Trophoblast cell (in vitro differentiated cells and primary cell): ENCODE data around the gene ARHGAP10.
A peak's percentile ranks its signal among the peaks of the same experiment; 100 is the strongest.

Experiments used
- DNase-seq, 2 donors: peaks; one replicate each; pipeline ENCODE4 v3.0.0-alpha.2; 2016
- H2AFZ ChIP-seq: 2 replicates; pipeline ENCODE4 v1.6.1; 2013; ENCODE audit warnings: low read length, moderate library complexity, mild to moderate bottlenecking; ENCODE audit not compliant: insufficient read depth, poor library complexity
- H2AK5ac ChIP-seq: 2 replicates; pipeline ENCODE4 v1.6.1; 2013; ENCODE audit warnings: mild to moderate bottlenecking, low read length
- H2BK120ac ChIP-seq: 2 replicates; pipeline ENCODE4 v1.6.1; 2013; ENCODE audit warnings: low read length, mild to moderate bottlenecking, moderate library complexity; ENCODE audit not compliant: insufficient read depth, poor library complexity
- H2BK12ac ChIP-seq: 2 replicates; pipeline ENCODE4 v1.6.1; 2013; ENCODE audit warnings: mild to moderate bottlenecking, low read length, moderate library complexity
- H2BK5ac ChIP-seq: 2 replicates; pipeline ENCODE4 v1.6.1; 2013; ENCODE audit warnings: low read length, low read depth, moderate library complexity, mild to moderate bottlenecking; ENCODE audit not compliant: poor library complexity
- H3K14ac ChIP-seq: 2 replicates; pipeline ENCODE4 v1.6.1; 2013; ENCODE audit warnings: mild to moderate bottlenecking, low read length
- H3K18ac ChIP-seq: 2 replicates; pipeline ENCODE4 v1.6.1; 2013; ENCODE audit warnings: mild to moderate bottlenecking, low read length
- H3K23ac ChIP-seq: 2 replicates; pipeline ENCODE4 v1.6.1; 2013; ENCODE audit warnings: low read length
- H3K27ac ChIP-seq: 2 replicates; pipeline ENCODE4 v1.5.1; 2013; ENCODE audit warnings: low read depth, mild to moderate bottlenecking, inconsistent platforms, low read length, moderate library complexity
- H3K27me3 ChIP-seq: 2 replicates; pipeline ENCODE4 v1.6.1; 2013; ENCODE audit warnings: inconsistent platforms, mild to moderate bottlenecking, low read length, moderate library complexity; ENCODE audit not compliant: insufficient read depth
- H3K36me3 ChIP-seq, 2 experiments: 1 replicate in 1 of 2; 2 replicates in 1 of 2; pipeline ENCODE4 v1.6.1; 2013; ENCODE audit warnings: low read length in 2 of 2, mild to moderate bottlenecking in 2 of 2, moderate library complexity in 1 of 2; ENCODE audit not compliant: insufficient read depth in 2 of 2, control insufficient read depth in 1 of 2
- H3K4ac ChIP-seq: 2 replicates; pipeline ENCODE4 v1.6.1; 2013; ENCODE audit warnings: low read depth, mild to moderate bottlenecking, low read length, moderate library complexity
- H3K4me1 ChIP-seq, 2 experiments: 1 replicate in 1 of 2; 2 replicates in 1 of 2; pipeline ENCODE4 v1.6.1; 2013; ENCODE audit warnings: low read length in 2 of 2, mild to moderate bottlenecking in 2 of 2, moderate library complexity in 1 of 2; ENCODE audit not compliant: insufficient read depth in 2 of 2, control insufficient read depth in 1 of 2
- H3K4me2 ChIP-seq: 2 replicates; pipeline ENCODE4 v1.6.1; 2013; ENCODE audit warnings: inconsistent platforms, mild to moderate bottlenecking, low read length, moderate library complexity
- H3K4me3 ChIP-seq: 2 replicates; pipeline ENCODE4 v1.5.1; 2013; ENCODE audit warnings: mild to moderate bottlenecking, low read depth, low read length, inconsistent platforms
- H3K79me1 ChIP-seq: one replicate; pipeline ENCODE4 v1.6.1; 2013; ENCODE audit warnings: low read length
- H3K79me2 ChIP-seq: 2 replicates; pipeline ENCODE4 v1.6.1; 2013; ENCODE audit warnings: low read length, mild to moderate bottlenecking; ENCODE audit not compliant: control insufficient read depth, insufficient read depth, poor library complexity
- H3K9ac ChIP-seq: 2 replicates; pipeline ENCODE4 v1.6.1; 2013; ENCODE audit warnings: mild to moderate bottlenecking, low read length
- H3K9me3 ChIP-seq: 2 replicates; pipeline ENCODE4 v1.6.1; 2013; ENCODE audit warnings: low read depth, mild to moderate bottlenecking, control low read depth, inconsistent platforms, low read length; ENCODE audit not compliant: insufficient read depth
- H4K12ac ChIP-seq: 2 replicates; pipeline ENCODE4 v1.6.1; 2013; ENCODE audit warnings: low read depth, mild to moderate bottlenecking, low read length, moderate library complexity
- H4K8ac ChIP-seq: 2 replicates; pipeline ENCODE4 v1.6.1; 2013; ENCODE audit warnings: low read depth, mild to moderate bottlenecking, low read length, moderate library complexity
- H4K91ac ChIP-seq: one replicate; pipeline ENCODE4 v1.6.1; 2013; ENCODE audit warnings: low read depth, mild to moderate bottlenecking, low read length, moderate library complexity
- WGBS: extraction: QIAGEN DNeasy Blood & Tissue Kit; methylation state at CpG from one replicate; pipeline ENCODE4 v1.1.7; 2013; ENCODE audit warnings: missing lambda C conversion rate; ENCODE audit not compliant: insufficient read length, insufficient coverage; ENCODE audit errors: extremely low coverage; 5-methylcytosine and 5-hydroxymethylcytosine counted together

The ARHGAP10 gene

GRCh38 chr4:147749811-147750321 is 18.0 kb downstream of the ARHGAP10 start:
- no peaks in the 10 kb centered on the region for H3K27me3 ChIP-seq
- no peak overlapping the region for H3K14ac ChIP-seq
- DNase-seq = no peak
- no peak overlapping the region for H3K4me3 ChIP-seq
- no CpG with 5 or more reads among the region's 3 CpGs for WGBS
- H3K9ac ChIP-seq = no peak overlapping the region
- peak overlapping the region; percentile 47 for H3K4ac ChIP-seq
- H3K4me2 ChIP-seq = no peak overlapping the region
- no peak overlapping the region for H2AFZ ChIP-seq
- no peaks in the 10 kb centered on the region for H3K9me3 ChIP-seq
- H2BK120ac ChIP-seq = no peak overlapping the region
- peaks cover 6% of the 10 kb centered on the region for H3K79me2 ChIP-seq
- no peaks in the 10 kb centered on the region for H3K79me1 ChIP-seq
- no peak overlapping the region for H4K12ac ChIP-seq
- H2AK5ac ChIP-seq = no peak overlapping the region
- peaks cover 0 to 8% of the 10 kb centered on the region in 2 experiments for H3K4me1 ChIP-seq
- no peak overlapping the region for H3K18ac ChIP-seq
- no peak overlapping the region for H2BK12ac ChIP-seq
- H2BK5ac ChIP-seq = no peak overlapping the region
- H3K27ac ChIP-seq = no peak overlapping the region
- no peak overlapping the region for H4K8ac ChIP-seq
- H3K36me3 ChIP-seq = peaks cover 2 to 4% of the 10 kb centered on the region in 2 experiments
- no peak overlapping the region for H4K91ac ChIP-seq
- H3K23ac ChIP-seq = no peak overlapping the region

GRCh38 chr4:147753047-147753446 is 21.2 kb downstream of the ARHGAP10 start:
- Histone ChIP-seq H3K27me3 (no peaks in the 10 kb centered on the region), H3K9me3 (no peaks in the 10 kb centered on the region), H3K14ac (no peak overlapping the region), H2BK5ac (no peak overlapping the region), H4K8ac (no peak overlapping the region), H3K4me1 (peaks cover 0 to 14% of the 10 kb centered on the region in 2 experiments), H2AK5ac (no peak overlapping the region), H4K91ac (no peak overlapping the region), H2BK120ac (no peak overlapping the region), H3K9ac (no peak overlapping the region), H3K4ac (no peak overlapping the region), H3K36me3 (peaks cover 1 to 6% of the 10 kb centered on the region in 2 experiments), H4K12ac (no peak overlapping the region), H3K4me3 (no peak overlapping the region), H3K23ac (no peak overlapping the region), H3K4me2 (no peak overlapping the region), H3K79me1 (no peaks in the 10 kb centered on the region), H3K27ac (no peak overlapping the region), H3K18ac (no peak overlapping the region), H2AFZ (no peak overlapping the region), H3K79me2 (peaks cover 12% of the 10 kb centered on the region), H2BK12ac (no peak overlapping the region)
- WGBS = no CpG with 5 or more reads among the region's 4 CpGs
- DNase-seq = peak; percentile 33 to 63

- no peak overlapping the region for H3K27ac ChIP-seq
- no peak overlapping the region for H3K23ac ChIP-seq
- no peaks in the 10 kb centered on the region for H3K9me3 ChIP-seq
- H4K91ac ChIP-seq = no peak overlapping the region
- DNase-seq = peak in 1 of 2 donors; percentile 26
- H3K79me2 ChIP-seq = peaks cover 8% of the 10 kb centered on the region
- no peak overlapping the region for H3K4me2 ChIP-seq
- no peak overlapping the region for H2AK5ac ChIP-seq
- H2BK5ac ChIP-seq = no peak overlapping the region
- no peak overlapping the region for H2AFZ ChIP-seq
- H3K9ac ChIP-seq = no peak overlapping the region
- no peaks in the 10 kb centered on the region for H3K27me3 ChIP-seq
- peaks cover 0 to 14% of the 10 kb centered on the region in 2 experiments for H3K4me1 ChIP-seq
- no CpG with 5 or more reads among the region's 3 CpGs for WGBS
- no peak overlapping the region for H4K12ac ChIP-seq
- no peak overlapping the region for H3K18ac ChIP-seq
- H2BK120ac ChIP-seq = no peak overlapping the region
- H3K14ac ChIP-seq = no peak overlapping the region
- no peak overlapping the region for H2BK12ac ChIP-seq
- no peak overlapping the region for H3K4ac ChIP-seq
- H3K36me3 ChIP-seq = peaks cover 0 to 6% of the 10 kb centered on the region in 2 experiments
- H4K8ac ChIP-seq = no peak overlapping the region
- no peak overlapping the region for H3K4me3 ChIP-seq
- no peaks in the 10 kb centered on the region for H3K79me1 ChIP-seq
Measured at GRCh38 chr4:147754037-147754445, 22.2 kb downstream of the ARHGAP10 start.

DNA sequence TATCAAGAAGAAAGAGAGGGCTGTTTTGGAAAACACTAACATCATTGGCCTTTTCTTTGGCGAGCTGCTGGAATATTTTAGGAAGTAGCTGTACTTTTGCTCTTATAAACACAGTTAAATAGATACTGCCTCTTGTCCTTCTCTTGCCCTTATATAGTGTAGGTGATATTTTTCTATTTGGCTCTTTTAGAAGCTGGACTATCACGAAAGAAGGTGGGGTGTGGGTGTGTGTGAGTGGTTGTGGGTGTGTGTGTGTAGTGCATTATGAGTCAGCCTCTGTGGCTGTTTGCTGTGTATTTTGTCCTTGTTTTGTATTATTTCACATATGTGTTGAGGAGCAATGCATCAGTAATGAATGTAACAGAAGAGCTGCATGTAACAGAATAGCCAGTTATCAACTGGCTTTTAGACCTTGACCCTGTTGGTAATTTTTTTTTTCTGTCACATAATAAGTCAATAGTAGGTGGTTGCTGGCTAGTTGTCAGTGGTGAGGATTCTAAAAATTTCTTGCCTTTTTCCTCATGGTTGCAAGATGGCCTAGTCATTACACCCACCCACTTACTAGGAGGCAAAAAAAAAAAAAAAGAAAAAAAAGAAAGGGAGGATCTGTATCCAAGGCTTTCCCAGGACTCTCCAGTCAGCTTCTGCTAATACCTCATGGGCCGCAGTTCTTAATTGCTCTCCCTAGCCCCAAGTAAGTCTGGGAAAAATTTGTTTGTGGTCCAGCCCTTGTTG is 23.8 kb downstream of the ARHGAP10 start:
- H2AK5ac ChIP-seq = no peak overlapping the region
- H3K27me3 ChIP-seq = no peaks in the 10 kb centered on the region
- no peak overlapping the region for H2BK120ac ChIP-seq
- H2BK12ac ChIP-seq = no peak overlapping the region
- H3K27ac ChIP-seq = no peak overlapping the region
- H4K91ac ChIP-seq = no peak overlapping the region
- no peak overlapping the region for H2BK5ac ChIP-seq
- no peak overlapping the region for H3K18ac ChIP-seq
- H3K4me1 ChIP-seq = peaks cover 0 to 14% of the 10 kb centered on the region in 2 experiments
- no peak overlapping the region for H2AFZ ChIP-seq
- H3K4me2 ChIP-seq = no peak overlapping the region
- no peak overlapping the region for H4K12ac ChIP-seq
- H4K8ac ChIP-seq = no peak overlapping the region
- H3K9ac ChIP-seq = no peak overlapping the region
- no peak overlapping the region for H3K4me3 ChIP-seq
- H3K79me2 ChIP-seq = peaks cover 8% of the 10 kb centered on the region
- H3K23ac ChIP-seq = no peak overlapping the region
- peak overlapping the region; percentile 79 for H3K4ac ChIP-seq
- H3K79me1 ChIP-seq = no peaks in the 10 kb centered on the region
- no peak overlapping the region for H3K14ac ChIP-seq
- no peaks in the 10 kb centered on the region for H3K9me3 ChIP-seq
- WGBS = no CpG with 5 or more reads among the region's 3 CpGs
- DNase-seq = no peak
- peaks cover 0 to 6% of the 10 kb centered on the region in 2 experiments for H3K36me3 ChIP-seq
